NCI-H510A treated with DMSO at 0.1 percent for 48 hours (cell line): ENCODE measurements around the gene PLA2G4C.
"Not testable (repeated sequence)": the region's sequence is repeated elsewhere in the genome, so short reads cannot be mapped to it uniquely, and the experiment has no call there.

Source experiments
- DNase-seq: peaks from one replicate; lab custom pipeline; 2025; lab: John Stamatoyannopoulos, UW

The PLA2G4C gene

DNA sequence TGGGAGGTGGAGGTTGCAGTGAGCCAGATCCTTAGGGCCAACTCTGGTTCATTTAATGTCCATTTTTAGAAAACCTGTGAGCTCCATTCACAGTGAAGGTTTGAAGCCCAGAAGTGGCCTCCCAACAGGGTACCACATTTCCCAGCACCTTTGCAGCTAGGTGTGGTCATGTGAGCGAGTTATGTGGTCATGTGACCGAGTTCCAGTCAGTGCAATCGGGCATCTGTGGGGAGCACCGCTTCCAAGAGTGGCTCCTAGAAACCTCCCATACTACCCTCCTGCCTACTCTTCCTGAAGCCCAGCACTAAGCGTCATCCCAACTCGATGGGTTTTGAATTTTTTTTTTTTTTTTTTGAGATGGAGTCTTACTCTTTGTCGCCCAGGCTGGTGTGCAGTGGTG lies 663 bp upstream of the PLA2G4C start:
- no peak for DNase-seq

- no peak for DNase-seq
These were observed 1.4 kb downstream of the PLA2G4C start for GRCh38 chr19:48108997-48109782.

DNA sequence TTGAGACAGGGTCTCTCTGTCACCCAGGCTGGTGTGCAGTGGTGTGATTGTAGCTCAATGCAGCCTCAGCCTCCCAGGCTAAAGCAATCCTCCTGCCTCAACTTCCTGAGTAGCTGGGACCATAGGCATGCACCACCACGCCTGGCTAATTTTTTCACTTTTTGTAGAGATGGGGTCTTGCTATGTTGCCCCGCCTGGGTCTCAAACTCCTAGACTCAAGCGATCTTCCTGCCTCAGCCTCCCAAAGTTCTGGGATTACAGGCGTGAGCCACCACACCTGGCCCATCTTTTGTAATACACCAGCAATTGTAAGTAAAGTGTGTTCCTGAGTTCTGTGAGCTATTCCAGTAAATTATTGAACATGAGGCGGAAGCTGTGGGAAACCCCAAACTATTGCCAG lies 6.7 kb downstream of the PLA2G4C start:
- DNase-seq, result no peak

- no peak for DNase-seq
These were observed 7.5 kb downstream of the PLA2G4C start for GRCh38 chr19:48102870-48103751.

- DNase-seq, result no peak
These were observed 14.9 kb downstream of the PLA2G4C start for GRCh38 chr19:48095612-48096175.

- no peak for DNase-seq
These were observed 15.8 kb downstream of the PLA2G4C start for GRCh38 chr19:48094855-48095203.

GRCh38 chr19:48094129-48094854 lies 16.3 kb downstream of the PLA2G4C start:
- DNase-seq, result no peak

DNA sequence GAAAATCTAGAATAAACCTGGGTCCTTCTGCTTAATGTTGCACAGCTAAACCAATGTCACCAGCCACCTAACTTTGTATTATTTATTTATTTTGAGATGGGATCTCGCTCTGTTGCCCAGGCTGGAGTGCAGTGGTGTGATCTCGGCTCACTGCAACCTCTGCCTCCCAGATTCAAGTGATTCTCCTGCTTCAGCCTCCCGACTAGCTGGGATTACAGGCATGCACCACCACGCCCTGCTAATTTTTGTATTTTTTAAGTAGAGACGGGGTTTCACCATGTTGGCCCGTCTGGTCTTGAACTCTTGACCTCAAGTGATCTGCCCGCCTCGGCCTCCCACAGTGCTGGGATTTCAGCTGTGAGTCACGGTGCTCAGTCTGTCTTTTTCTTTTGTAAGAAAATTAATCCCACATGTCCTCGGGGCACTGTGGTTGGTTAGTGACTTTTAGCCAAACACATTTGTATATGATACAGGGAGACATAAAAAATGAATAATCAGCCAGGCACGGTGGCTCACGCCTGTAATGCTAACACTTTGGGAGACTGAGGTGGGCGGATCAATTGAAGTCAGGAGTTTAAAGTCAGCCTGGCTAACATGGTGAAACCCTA lies 19.4 kb downstream of the PLA2G4C start:
- not testable (repeated sequence) for DNase-seq

GRCh38 chr19:48090281-48090802 lies 20.3 kb downstream of the PLA2G4C start:
- DNase-seq, result no peak

- not testable (repeated sequence) for DNase-seq
These were observed 21.6 kb downstream of the PLA2G4C start for GRCh38 chr19:48088991-48089390.

- no peak for DNase-seq
These were observed 24.4 kb downstream of the PLA2G4C start for GRCh38 chr19:48085904-48086864.

GRCh38 chr19:48085076-48085475 lies 25.5 kb downstream of the PLA2G4C start:
- no peak for DNase-seq

- DNase-seq, result no peak
These were observed 29.5 kb downstream of the PLA2G4C start for GRCh38 chr19:48081106-48081505.

DNA sequence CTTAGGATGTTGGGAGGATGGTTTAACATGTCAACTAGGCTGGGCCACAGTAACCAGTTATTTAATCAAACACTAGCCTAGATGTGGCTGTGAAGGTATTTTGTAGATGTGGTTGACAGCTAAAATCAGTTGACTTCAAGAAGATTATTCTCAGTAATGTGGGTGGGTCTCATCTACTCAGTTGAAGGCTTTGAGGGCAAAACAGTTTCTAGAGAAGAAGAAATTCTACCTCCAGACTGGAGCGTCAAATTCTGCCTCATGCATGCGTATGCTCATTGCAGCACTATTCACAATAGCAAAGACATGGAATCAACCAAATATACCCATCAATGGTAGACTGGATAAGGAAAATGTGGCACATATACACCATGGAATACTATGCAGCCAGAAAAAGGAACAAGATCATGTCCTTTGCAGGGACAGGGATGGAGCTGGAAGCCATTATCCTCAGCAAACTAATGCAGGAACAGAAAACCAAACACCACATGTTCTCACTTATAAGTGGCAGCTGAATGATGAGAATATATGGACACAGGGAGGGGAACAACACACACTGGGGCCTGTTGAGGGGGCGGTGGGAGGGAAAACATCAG lies 40.3 kb downstream of the PLA2G4C start:
- DNase-seq, result not testable (repeated sequence)

DNA sequence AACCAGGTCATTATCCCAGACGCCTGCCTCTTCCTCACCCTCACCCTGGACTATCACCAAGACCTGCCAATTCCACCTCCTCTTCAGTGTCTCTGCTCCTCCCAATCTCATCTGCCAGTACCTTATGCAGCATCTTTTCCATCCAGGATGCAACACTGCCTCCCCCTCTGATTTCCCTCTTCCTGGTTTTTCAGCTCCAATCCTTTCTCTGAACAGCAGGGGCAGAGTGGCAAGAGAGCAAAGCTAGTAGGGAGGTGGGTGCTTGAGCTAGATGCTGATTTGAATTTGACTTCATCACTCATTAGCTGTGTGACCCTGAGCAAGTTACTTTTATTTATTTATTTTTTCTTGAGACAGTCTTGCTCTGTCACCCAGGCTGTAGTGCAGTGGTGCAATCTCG lies 41.2 kb downstream of the PLA2G4C start:
- no peak for DNase-seq

DNA sequence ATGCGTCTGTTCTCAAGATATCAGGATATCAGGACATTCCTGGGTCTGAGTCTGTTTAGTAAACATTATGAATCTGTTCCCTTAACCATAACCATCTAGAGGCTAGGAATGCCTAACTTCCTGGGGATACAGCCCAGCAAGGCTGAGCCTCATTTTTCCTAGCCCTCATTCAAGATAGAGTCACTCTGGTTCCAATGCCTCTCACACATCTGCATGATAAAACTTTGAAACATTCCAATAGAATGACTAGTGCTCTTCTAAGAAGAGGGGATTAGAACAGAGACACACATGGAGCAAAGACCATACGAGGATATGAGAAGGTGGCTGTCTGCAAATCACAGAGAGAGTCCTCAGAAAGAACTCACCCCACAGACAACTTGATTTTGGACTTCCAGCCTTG lies 46.1 kb downstream of the PLA2G4C start:
- DNase-seq, result no peak

GRCh38 chr19:48061401-48062344 lies 48.9 kb downstream of the PLA2G4C start:
- DNase-seq, result no peak

DNA sequence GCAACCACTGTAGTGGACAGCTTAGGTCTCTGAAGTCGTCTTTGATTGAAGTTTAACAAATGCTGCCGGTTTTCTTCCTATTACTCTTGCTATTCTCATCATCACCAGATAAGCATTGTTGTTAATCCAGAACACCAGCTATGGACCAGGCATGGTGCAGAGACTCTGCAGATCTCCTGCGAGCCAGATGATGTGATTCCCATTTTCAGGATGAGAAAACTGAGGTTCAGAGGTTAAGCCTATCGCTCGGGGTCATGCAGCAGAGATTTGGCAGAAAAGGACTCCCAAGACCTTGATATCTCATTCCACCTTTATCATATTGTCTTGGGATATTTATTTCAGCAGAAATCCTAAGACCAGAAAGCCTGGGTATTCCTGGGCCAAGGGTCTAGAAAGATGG lies 50.2 kb downstream of the PLA2G4C start:
- DNase-seq, result no peak

DNA sequence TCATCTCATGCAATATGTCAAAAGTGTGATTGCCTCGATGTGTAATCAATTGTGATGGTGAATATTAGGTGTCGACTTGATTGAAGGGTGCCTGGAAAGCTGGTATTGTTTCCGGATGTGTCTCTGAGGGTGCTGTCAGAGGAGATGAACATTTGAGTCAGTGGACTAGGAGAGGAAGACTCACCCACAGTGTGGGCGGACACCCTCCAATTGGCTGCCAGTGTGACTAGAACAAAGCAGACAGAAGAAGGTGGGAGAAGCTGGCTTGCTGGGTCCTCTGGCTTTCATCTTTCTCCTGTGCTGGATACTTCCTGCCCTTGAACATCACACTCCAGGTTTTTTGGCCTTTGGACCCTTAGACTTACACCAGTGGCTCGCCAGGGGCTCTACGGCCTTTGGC lies 51.3 kb downstream of the PLA2G4C start:
- DNase-seq, result no peak
